GM12873 (cell line): ENCODE measurements around the gene KIF15.

Source experiments
- TF ChIP-seq, protein P1 (sequence below): IDR thresholded peaks from 2 replicates; pipeline ENCODE4 v1.5.1; 2012; ENCODE audit warnings: low read depth, mild to moderate bottlenecking, moderate library complexity, low read length, control low read depth; ENCODE audit not compliant: insufficient read depth; ENCODE audit errors: missing control alignments

The KIF15 gene

DNA sequence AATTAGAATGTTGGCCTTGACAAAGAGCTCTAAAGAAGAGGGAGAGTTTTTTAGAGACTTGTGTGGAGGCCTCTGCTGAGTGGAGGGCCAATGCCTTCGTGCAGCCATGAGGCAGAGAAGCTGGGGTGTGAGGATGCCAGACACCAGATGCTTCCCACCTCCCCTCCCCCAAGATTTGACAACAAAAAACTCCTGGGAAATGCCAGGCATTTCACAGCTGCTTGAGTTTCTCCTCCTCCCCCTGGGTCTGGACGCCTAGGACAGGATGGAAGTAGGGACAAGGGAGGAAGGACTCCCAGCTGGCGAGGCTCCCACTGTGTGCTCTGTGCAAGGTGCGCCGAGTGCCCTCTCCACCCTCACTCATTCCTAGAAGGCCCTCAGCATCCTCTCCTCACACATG lies 132.9 kb downstream of the KIF15 start:
- TF ChIP-seq, protein P1, sequence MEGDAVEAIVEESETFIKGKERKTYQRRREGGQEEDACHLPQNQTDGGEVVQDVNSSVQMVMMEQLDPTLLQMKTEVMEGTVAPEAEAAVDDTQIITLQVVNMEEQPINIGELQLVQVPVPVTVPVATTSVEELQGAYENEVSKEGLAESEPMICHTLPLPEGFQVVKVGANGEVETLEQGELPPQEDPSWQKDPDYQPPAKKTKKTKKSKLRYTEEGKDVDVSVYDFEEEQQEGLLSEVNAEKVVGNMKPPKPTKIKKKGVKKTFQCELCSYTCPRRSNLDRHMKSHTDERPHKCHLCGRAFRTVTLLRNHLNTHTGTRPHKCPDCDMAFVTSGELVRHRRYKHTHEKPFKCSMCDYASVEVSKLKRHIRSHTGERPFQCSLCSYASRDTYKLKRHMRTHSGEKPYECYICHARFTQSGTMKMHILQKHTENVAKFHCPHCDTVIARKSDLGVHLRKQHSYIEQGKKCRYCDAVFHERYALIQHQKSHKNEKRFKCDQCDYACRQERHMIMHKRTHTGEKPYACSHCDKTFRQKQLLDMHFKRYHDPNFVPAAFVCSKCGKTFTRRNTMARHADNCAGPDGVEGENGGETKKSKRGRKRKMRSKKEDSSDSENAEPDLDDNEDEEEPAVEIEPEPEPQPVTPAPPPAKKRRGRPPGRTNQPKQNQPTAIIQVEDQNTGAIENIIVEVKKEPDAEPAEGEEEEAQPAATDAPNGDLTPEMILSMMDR = no peak

GRCh38 chr3:44896440-44896839 lies 134.8 kb downstream of the KIF15 start:
- TF ChIP-seq, protein P1 = no peak

DNA sequence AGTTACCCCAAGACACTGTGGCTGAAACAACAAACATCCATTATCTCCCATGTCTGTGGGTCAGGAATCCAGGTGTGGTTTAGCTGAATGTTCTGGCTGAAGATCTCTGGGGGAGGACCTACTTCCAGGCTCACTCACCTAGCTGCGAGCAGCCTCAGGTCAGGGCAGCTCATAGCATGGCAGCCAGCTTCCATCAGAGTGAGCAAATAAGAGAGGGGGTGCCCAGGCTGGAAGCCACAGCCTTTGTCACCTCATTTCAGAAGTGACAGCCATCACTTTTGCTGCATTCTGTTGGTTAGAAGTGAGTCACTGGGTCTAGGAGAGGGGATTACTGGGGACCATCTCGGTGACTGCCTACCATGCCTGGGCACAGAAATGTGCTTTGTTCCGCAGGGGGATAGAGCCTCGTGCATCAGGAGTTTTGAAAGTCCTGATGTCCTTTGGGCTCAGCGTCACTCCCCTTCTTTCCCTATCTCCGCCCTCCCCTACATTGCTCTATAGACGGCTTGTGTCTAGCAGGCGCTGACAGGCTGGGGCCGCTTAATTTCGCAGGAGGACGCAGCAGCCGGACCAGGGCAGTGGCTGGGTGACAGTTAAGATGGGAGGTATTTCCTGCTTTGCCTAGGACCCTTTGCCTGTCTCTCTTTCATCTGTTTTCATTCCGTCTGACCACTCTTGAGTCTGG lies 138.2 kb downstream of the KIF15 start:
- TF ChIP-seq, protein P1 = no peak

DNA sequence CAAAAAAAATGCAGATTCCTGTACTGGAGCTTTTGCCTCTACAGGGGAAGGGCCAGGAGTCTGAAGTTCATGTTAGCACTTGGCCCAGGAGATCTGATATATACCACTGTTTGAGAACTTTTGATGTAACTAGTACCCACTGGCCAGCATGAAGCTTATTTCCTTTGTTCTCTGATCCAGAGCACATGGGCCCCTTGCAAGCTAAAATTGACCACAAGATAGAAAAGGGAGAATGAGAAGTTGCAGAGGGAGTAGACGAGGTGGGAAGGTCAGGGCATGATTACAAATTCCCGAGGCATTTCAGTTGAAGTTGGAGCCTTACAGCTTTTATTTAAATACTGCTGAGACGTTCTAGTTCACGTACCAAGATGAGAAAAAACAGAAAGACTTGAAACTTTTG lies 141.0 kb downstream of the KIF15 start:
- TF ChIP-seq, protein P1 = no peak
